IPS-18a (cell line): ENCODE results near the gene PPP4R4.
"Not testable (repeated sequence)": the region's sequence is repeated elsewhere in the genome, so short reads cannot be mapped to it uniquely, and the experiment has no call there.

ENCODE experiments used
- H3K27ac ChIP-seq: one replicate; pipeline ENCODE4 v1.5.1; 2013; ENCODE audit warnings: low read length
- H3K27me3 ChIP-seq: one replicate; pipeline ENCODE4 v1.6.1; 2013; ENCODE audit warnings: mild to moderate bottlenecking, low read length; ENCODE audit not compliant: control insufficient read depth, insufficient read depth
- H3K36me3 ChIP-seq: one replicate; pipeline ENCODE4 v1.6.1; 2013; ENCODE audit warnings: low read depth, low read length; ENCODE audit not compliant: control insufficient read depth
- H3K4me1 ChIP-seq: one replicate; pipeline ENCODE4 v1.6.1; 2013; ENCODE audit warnings: low read depth, low read length; ENCODE audit not compliant: control insufficient read depth
- H3K4me3 ChIP-seq: one replicate; pipeline ENCODE4 v1.5.1; 2013; ENCODE audit warnings: low read length
- H3K9ac ChIP-seq: one replicate; pipeline ENCODE4 v1.6.1; 2013; ENCODE audit warnings: mild to moderate bottlenecking, low read length, moderate library complexity
- H3K9me3 ChIP-seq: one replicate; pipeline ENCODE4 v1.6.1; 2013; ENCODE audit warnings: low read depth, low read length; ENCODE audit not compliant: control insufficient read depth

Gene PPP4R4

GRCh38 chr14:94288610-94289465 is 114.7 kb downstream of the PPP4R4 start:
- no peaks in the 10 kb centered on the region for H3K4me1 ChIP-seq
- H3K4me3 ChIP-seq = no peak overlapping the region
- no peak overlapping the region for H3K9ac ChIP-seq
- no peaks in the 10 kb centered on the region for H3K36me3 ChIP-seq
- H3K9me3 ChIP-seq = no peaks in the 10 kb centered on the region
- no peak overlapping the region for H3K27ac ChIP-seq
- H3K27me3 ChIP-seq = no peaks in the 10 kb centered on the region

- Histone ChIP-seq H3K9me3 (no peaks in the 10 kb centered on the region), H3K9ac (no peak overlapping the region), H3K36me3 (no peaks in the 10 kb centered on the region), H3K4me3 (no peak overlapping the region), H3K27me3 (no peaks in the 10 kb centered on the region), H3K27ac (no peak overlapping the region), H3K4me1 (no peaks in the 10 kb centered on the region)
Observed at GRCh38 chr14:94290197-94290596, 116.1 kb downstream of the PPP4R4 start.

GRCh38 chr14:94291159-94291905 is 117.2 kb downstream of the PPP4R4 start:
- H3K4me3 ChIP-seq = no peak overlapping the region
- H3K27ac ChIP-seq = no peak overlapping the region
- H3K9me3 ChIP-seq = no peaks in the 10 kb centered on the region
- no peaks in the 10 kb centered on the region for H3K27me3 ChIP-seq
- no peaks in the 10 kb centered on the region for H3K4me1 ChIP-seq
- H3K36me3 ChIP-seq = no peaks in the 10 kb centered on the region
- H3K9ac ChIP-seq = no peak overlapping the region

- H3K27me3 ChIP-seq = no peaks in the 10 kb centered on the region
- no peaks in the 10 kb centered on the region for H3K4me1 ChIP-seq
- no peak overlapping the region for H3K27ac ChIP-seq
- no peaks in the 10 kb centered on the region for H3K36me3 ChIP-seq
- H3K9ac ChIP-seq = no peak overlapping the region
- H3K9me3 ChIP-seq = no peaks in the 10 kb centered on the region
- no peak overlapping the region for H3K4me3 ChIP-seq
Observed at GRCh38 chr14:94291906-94292525, 117.9 kb downstream of the PPP4R4 start.

- H3K27ac ChIP-seq = no peak overlapping the region
- no peaks in the 10 kb centered on the region for H3K27me3 ChIP-seq
- no peak overlapping the region for H3K4me3 ChIP-seq
- H3K36me3 ChIP-seq = no peaks in the 10 kb centered on the region
- no peaks in the 10 kb centered on the region for H3K9me3 ChIP-seq
- H3K4me1 ChIP-seq = no peaks in the 10 kb centered on the region
- no peak overlapping the region for H3K9ac ChIP-seq
Observed at GRCh38 chr14:94292526-94292871, 118.4 kb downstream of the PPP4R4 start.

GRCh38 chr14:94292872-94293577 is 118.9 kb downstream of the PPP4R4 start, which contains the start of gene SERPINA10:
Gene SERPINA10 (minus strand): TSS chr14:94293268. CDS start chr14:94290593, 2,675 bp downstream.
- H3K4me1 ChIP-seq = no peaks in the 10 kb centered on the region
- H3K27ac ChIP-seq = no peak within 1 kb of the TSS
- no peaks in the 10 kb centered on the region for H3K9me3 ChIP-seq
- H3K4me3 ChIP-seq = no peak within 1 kb of the TSS
- H3K9ac ChIP-seq = no peak within 1 kb of the TSS
- no peaks in the 10 kb centered on the region for H3K36me3 ChIP-seq
- no peaks in the 10 kb centered on the region for H3K27me3 ChIP-seq

- Histone ChIP-seq H3K9ac (no peak overlapping the region), H3K36me3 (no peaks in the 10 kb centered on the region), H3K27me3 (no peaks in the 10 kb centered on the region)
Observed at GRCh38 chr14:94293578-94293924, 119.4 kb downstream of the PPP4R4 start.

GRCh38 chr14:94295360-94296180 is 121.4 kb downstream of the PPP4R4 start:
- no peaks in the 10 kb centered on the region for H3K36me3 ChIP-seq
- H3K4me3 ChIP-seq = no peak overlapping the region

More at GRCh38 chr14:94293578-94293924, 119.4 kb downstream of the PPP4R4 start:
- Histone ChIP-seq H3K4me1 (no peaks in the 10 kb centered on the region), H3K4me3 (no peak overlapping the region), H3K9me3 (no peaks in the 10 kb centered on the region), H3K27ac (no peak overlapping the region)

DNA sequence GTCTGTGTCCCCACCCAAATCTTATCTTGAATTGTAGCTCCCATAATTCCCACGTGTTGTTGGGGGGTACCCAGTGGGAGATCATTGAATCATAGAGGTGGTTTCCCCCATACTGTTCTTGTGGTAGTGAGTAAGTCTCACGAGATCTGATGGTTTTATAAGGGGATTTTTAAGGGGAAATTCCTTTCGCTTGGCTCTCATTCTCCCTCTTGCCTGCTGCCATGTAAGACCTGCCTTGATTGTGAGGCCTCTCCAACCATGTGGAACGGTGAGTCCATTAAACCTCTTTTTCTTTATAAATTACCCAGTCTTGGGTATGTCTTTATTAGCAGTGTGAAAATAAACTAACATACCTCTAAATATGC is 122.0 kb downstream of the PPP4R4 start:
- not testable (repeated sequence) for H3K9ac ChIP-seq, H3K27me3 ChIP-seq, H3K36me3 ChIP-seq, H3K27ac ChIP-seq, H3K4me1 ChIP-seq, H3K9me3 ChIP-seq, H3K4me3 ChIP-seq

More at GRCh38 chr14:94295360-94296180, 121.4 kb downstream of the PPP4R4 start:
- Histone ChIP-seq H3K9ac (no peak overlapping the region), H3K4me1 (no peaks in the 10 kb centered on the region), H3K9me3 (no peaks in the 10 kb centered on the region), H3K27ac (no peak overlapping the region), H3K27me3 (no peaks in the 10 kb centered on the region)

- H3K4me3 ChIP-seq = no peak overlapping the region
Observed at GRCh38 chr14:94298130-94298529, 124.0 kb downstream of the PPP4R4 start.

More at GRCh38 chr14:94298130-94298529, 124.0 kb downstream of the PPP4R4 start:
- no peaks in the 10 kb centered on the region for H3K9me3 ChIP-seq
- no peaks in the 10 kb centered on the region for H3K27me3 ChIP-seq
- no peaks in the 10 kb centered on the region for H3K36me3 ChIP-seq
- no peak overlapping the region for H3K27ac ChIP-seq
- H3K9ac ChIP-seq = no peak overlapping the region
- no peaks in the 10 kb centered on the region for H3K4me1 ChIP-seq
